SK-N-MC (cell line): Measurements from ENCODE around the gene BABAM2.

Source experiments
- EZH2 ChIP-seq: fragments of 200-600 bp; sonication (generic); IDR thresholded peaks from one replicate; pipeline ENCODE4 v1.6.1; 2017; ENCODE audit warnings: antibody characterized with exemption
- POLR2AphosphoS5 ChIP-seq: IDR thresholded peaks from 2 replicates; pipeline ENCODE4 v1.6.1; 2012; ENCODE audit warnings: mild to moderate bottlenecking, low read depth, low read length, borderline replicate concordance

DNA sequence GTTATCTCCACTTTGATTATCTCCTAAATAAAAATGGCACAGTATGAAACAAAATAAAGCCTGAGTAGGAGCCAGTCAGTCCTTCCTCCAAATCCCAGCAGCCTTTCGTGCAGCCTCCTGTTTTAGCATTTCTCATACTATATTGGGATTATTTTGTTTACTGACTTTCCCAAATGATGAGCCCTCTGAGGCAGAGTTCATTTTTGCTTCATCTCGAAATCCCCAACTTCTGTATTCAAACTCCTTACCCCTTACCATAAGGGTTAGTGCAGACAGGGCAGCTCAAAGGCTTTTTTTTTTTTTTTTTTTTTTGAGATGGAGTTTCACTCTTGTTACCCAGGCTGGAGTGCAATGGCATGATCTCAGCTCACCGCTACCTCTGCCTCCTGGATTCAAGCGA, 388.8 kb downstream of the BABAM2 start:
- TF ChIP-seq POLR2AphosphoS5 (no peak), EZH2 (no peak)
